Stimulated activated CD4-positive, alpha-beta T cell treated with anti-CD3 and anti-CD28 coated beads, Interleukin-15, amount 100 ng/mL, for 1 hour (primary cell): ENCODE measurements around the gene ABHD2.
"Not testable (repeated sequence)": the region's sequence is repeated elsewhere in the genome, so short reads cannot be mapped to it uniquely, and the experiment has no call there.

Source experiments
- DNase-seq, 2 donors: peaks; one replicate each; pipeline ENCODE4 v3.0.0-alpha.2; 2020; ENCODE audit warnings: low read depth in 1 of 2, low spot score in 1 of 2

ABHD2 gene

GRCh38 chr15:89217686-89218376, 129.6 kb downstream of the ABHD2 start:
- no peak for DNase-seq

GRCh38 chr15:89218531-89218930, 130.3 kb downstream of the ABHD2 start:
- no peak for DNase-seq

GRCh38 chr15:89221543-89221942, 133.3 kb downstream of the ABHD2 start, which contains the start of gene RLBP1:
RLBP1 (minus strand) TSS chr15:89221579; CDS start chr15:89218975, 2,604 bp downstream.
- DNase-seq: no peak

- no peak for DNase-seq
Observed at GRCh38 chr15:89225588-89225987, 137.3 kb downstream of the ABHD2 start.

- DNase-seq: no peak
Observed at GRCh38 chr15:89226359-89227221, 138.3 kb downstream of the ABHD2 start.

GRCh38 chr15:89227425-89227824, 139.2 kb downstream of the ABHD2 start:
- DNase-seq: no peak

GRCh38 chr15:89230277-89230676, 142.0 kb downstream of the ABHD2 start:
- no peak for DNase-seq

- no peak for DNase-seq
Observed at GRCh38 chr15:89231832-89232231, 143.6 kb downstream of the ABHD2 start.

GRCh38 chr15:89239883-89240810, 151.9 kb downstream of the ABHD2 start:
- DNase-seq: not testable (repeated sequence)

GRCh38 chr15:89243046-89243690, 154.9 kb downstream of the ABHD2 start:
- no peak for DNase-seq

- peak; percentile 90 to 96 for DNase-seq
Observed at GRCh38 chr15:89243691-89244573, 155.7 kb downstream of the ABHD2 start, which contains the start of gene FANCI. FANCI (plus strand) TSS chr15:89243979; CDS start chr15:89247648, 3,669 bp downstream.

GRCh38 chr15:89244574-89244903, 156.3 kb downstream of the ABHD2 start:
- DNase-seq: no peak

- DNase-seq: no peak
Observed at GRCh38 chr15:89247446-89247845, 159.2 kb downstream of the ABHD2 start.

GRCh38 chr15:89248584-89248983, 160.3 kb downstream of the ABHD2 start:
- DNase-seq: no peak

- not testable (repeated sequence) for DNase-seq
Observed at GRCh38 chr15:89250142-89250541, 161.9 kb downstream of the ABHD2 start.
